Prostate gland (tissue), 2 donors: ENCODE results near the gene UBAC2.

Source experiments
- POLR2AphosphoS5 ChIP-seq: sonication (generic); formaldehyde crosslinking; IDR thresholded peaks from one replicate; pipeline ENCODE4 v1.6.1; 2017; ENCODE audit warnings: antibody characterized with exemption
- TF ChIP-seq, protein P1 (sequence below), 4 experiments: fragments of 200-600 bp in 2 of 4; fragments of 450-650 bp in 2 of 4; sonication (generic) in 2 of 4; IDR thresholded peaks; 1 replicate in 3 of 4; 2 replicates in 1 of 4; pipeline ENCODE4 v1.5.1; 2016 to 2019; ENCODE audit warnings: antibody characterized with exemption in 4 of 4, mild to moderate bottlenecking in 2 of 4, moderate library complexity in 2 of 4

- TF ChIP-seq POLR2AphosphoS5: no peak
- TF ChIP-seq, protein P1, sequence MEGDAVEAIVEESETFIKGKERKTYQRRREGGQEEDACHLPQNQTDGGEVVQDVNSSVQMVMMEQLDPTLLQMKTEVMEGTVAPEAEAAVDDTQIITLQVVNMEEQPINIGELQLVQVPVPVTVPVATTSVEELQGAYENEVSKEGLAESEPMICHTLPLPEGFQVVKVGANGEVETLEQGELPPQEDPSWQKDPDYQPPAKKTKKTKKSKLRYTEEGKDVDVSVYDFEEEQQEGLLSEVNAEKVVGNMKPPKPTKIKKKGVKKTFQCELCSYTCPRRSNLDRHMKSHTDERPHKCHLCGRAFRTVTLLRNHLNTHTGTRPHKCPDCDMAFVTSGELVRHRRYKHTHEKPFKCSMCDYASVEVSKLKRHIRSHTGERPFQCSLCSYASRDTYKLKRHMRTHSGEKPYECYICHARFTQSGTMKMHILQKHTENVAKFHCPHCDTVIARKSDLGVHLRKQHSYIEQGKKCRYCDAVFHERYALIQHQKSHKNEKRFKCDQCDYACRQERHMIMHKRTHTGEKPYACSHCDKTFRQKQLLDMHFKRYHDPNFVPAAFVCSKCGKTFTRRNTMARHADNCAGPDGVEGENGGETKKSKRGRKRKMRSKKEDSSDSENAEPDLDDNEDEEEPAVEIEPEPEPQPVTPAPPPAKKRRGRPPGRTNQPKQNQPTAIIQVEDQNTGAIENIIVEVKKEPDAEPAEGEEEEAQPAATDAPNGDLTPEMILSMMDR (IDR thresholded peaks at IDR 0.05): no peak
Observed at GRCh38 chr13:99330942-99331341, 130.3 kb downstream of the UBAC2 start.
